Stimulated activated CD4-positive, alpha-beta T cell treated with anti-CD3 and anti-CD28 coated beads, Interleukin-1b, Interleukin-23, amount 100 ng/mL, for 4 hours (primary cell): ENCODE data around the gene CCZ1.
"Not testable (repeated sequence)": the region's sequence is repeated elsewhere in the genome, so short reads cannot be mapped to it uniquely, and the experiment has no call there.

ENCODE experiments used
- DNase-seq, 2 donors: peaks; one replicate each; pipeline ENCODE4 v3.0.0-alpha.2; 2020; ENCODE audit warnings: low read depth in 2 of 2

CCZ1 gene

DNA sequence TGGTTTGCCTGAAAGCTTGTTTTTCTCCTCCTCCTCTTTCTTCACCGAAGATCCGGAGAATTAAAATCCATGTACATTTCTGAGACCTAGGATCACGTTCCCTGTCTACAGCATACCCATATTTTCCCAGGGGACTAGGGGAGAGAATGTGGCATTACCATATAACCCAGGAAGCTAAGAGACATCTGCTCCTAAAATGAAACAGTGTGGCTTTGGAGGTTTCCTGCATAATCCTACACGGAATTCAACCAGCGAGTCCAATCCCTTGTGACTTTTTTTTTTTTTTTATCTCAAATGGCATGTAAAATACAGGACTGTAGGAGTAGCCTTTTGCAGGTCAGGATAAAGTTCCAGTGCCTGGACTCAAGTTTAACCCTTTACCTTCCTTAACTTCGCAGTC is 10.3 kb downstream of the CCZ1 start:
- DNase-seq: not testable (repeated sequence)

GRCh38 chr7:5916529-5916928 is 18.0 kb downstream of the CCZ1 start:
- DNase-seq: not testable (repeated sequence)

- not testable (repeated sequence) for DNase-seq
Measured at GRCh38 chr7:5924180-5924579, 25.6 kb downstream of the CCZ1 start.

GRCh38 chr7:5924630-5925029 is 26.1 kb downstream of the CCZ1 start:
- DNase-seq: not testable (repeated sequence)

GRCh38 chr7:5926263-5926870 is 27.8 kb downstream of the CCZ1 start:
- not testable (repeated sequence) for DNase-seq

DNA sequence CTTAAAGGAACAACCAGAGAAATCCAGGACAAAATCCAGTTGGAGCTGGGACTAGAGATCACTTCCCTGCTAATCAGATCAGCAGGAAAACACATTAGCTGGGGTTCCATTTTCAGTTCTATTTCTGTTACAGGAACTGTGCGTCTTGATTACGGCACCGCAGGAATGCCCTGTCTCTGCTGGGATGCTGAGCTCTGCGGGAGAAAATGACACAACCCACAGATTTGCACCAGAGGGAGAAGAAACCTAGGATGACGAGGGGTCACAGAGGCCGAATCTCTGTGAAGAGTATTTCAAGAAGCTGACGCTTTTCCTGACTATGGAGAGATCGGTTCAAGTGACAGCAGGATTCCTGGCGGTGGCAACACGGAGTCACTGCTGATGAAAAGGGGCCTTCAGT is 31.8 kb downstream of the CCZ1 start:
- not testable (repeated sequence) for DNase-seq

- DNase-seq: not testable (repeated sequence)
Measured at GRCh38 chr7:5931250-5931649, 32.7 kb downstream of the CCZ1 start.

- not testable (repeated sequence) for DNase-seq
Measured at GRCh38 chr7:5931905-5932644, 33.5 kb downstream of the CCZ1 start.

GRCh38 chr7:5934945-5935450 is 36.5 kb downstream of the CCZ1 start:
- not testable (repeated sequence) for DNase-seq

DNA sequence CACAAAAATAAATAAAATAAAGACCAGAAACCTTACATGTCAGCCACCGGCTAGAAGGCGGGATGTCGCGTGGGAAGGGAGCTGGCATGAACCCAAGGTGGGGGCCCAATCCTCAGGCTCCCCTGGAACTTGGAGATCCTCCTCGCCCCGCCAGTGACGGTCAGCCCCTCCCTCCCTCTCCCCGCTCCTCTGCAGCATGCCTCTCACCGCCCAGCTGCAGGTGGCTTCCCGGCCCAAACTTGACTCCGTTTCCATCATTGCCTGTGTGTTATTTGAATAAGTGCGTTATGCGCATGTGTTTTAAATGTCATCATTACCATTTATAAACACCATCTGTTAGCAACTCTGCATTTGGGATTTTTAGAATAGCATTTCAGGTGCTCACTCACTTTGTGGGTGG is 64.7 kb downstream of the CCZ1 start:
- not testable (repeated sequence) for DNase-seq

- DNase-seq: not testable (repeated sequence)
Measured at GRCh38 chr7:5963810-5964209, 65.3 kb downstream of the CCZ1 start.

DNA sequence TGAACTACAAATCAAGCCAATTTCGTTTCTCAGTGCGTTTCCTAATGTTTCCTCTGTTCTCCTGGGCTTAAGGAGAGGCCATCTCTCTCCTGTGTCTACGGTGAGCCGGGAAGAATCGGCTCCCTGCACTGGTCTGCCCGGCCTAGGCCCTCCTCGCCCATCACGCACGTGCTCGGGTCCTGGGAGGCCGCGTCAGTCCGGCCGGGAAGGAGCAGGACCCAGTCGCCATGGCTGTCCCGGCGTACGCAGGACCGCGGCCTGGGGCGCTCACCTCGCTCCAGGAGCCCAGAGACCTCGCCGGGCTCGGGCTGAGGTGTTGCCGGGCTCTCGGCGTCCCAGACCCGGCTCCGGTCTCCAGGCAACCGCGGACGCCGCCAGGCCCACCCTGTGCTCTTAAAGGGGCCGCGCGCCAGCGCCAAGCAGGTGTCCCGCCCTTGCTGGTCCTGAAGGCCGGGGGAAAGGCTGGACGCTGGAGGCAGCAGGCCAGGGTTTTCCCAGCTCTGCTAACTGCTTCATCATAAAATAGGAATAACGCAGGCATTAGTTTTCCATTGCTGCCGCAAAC is 71.9 kb downstream of the CCZ1 start, which contains the start of gene RSPH10B:
RSPH10B (minus strand) TSS at position 343 of the 565 bp plus-strand sequence. CDS start 3,573 bp downstream, outside the sequence.
- DNase-seq: not testable (repeated sequence)

GRCh38 chr7:5973580-5973979 is 75.0 kb downstream of the CCZ1 start:
- DNase-seq: not testable (repeated sequence)
